Activated CD8-positive, alpha-beta memory T cell treated with anti-CD3 and anti-CD28 coated beads, Interleukin-2, amount 50 U/mL, for 1 hour (primary cell): ENCODE results near the gene CCDC18.
"Not testable (repeated sequence)": the region's sequence is repeated elsewhere in the genome, so short reads cannot be mapped to it uniquely, and the experiment has no call there.

Experiments used
- DNase-seq: peaks from one replicate; pipeline ENCODE4 v3.0.0-alpha.2; 2020; ENCODE audit errors: extremely low read depth

Gene CCDC18

DNA sequence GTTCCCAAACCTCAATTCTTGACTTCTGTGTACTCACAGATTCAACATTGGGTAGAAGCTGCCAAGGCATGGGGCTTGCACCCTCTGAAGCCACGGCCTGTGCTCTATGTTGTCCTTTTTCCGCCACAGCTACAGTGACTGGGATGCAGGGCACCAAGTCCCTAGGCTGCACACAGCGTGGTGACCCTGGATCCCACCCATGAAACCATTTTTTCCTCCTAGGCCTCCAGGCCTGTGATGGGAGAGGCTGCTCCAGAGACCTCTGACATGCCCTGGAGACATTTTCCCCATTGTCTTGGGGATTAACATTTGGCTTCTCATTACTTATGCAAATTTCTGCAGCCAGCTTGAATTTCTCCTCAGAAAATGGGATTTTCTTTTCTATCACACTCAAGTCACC lies 62.7 kb downstream of the CCDC18 start:
- not testable (repeated sequence) for DNase-seq

DNA sequence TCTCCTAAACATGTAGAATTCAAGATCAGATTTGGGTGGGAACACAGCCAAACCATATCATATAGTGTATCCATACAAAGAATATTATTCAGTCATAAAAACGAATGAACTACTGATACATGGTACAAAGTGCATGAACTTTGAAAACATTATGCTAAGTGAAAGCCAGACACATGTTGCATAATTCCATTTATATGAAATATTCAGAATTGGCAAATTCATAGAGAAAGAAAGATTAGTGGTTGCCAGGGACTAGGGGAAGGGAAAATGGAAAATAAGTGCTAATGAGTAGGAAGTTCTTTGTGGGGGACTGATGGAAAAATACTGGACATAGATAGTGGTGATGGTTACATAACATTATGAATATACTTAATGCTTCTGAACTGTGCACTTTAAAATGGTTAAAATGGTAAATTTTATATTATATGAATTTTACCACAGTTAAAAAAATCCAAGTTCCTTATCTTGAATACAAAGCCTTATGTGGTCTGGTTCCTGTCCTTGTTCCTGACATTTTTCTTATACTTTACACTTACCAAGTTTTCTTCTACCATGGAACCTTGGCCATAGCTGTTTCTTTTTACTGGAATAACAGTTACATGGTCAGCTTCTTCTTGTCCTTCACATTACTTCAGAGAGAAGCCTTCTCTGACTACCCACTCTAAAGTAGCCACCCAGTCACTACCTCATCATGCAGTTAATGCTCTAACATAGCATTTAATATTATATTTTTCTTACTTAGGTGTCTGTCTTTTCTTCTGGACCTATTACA lies 64.0 kb downstream of the CCDC18 start:
- DNase-seq, result no peak

DNA sequence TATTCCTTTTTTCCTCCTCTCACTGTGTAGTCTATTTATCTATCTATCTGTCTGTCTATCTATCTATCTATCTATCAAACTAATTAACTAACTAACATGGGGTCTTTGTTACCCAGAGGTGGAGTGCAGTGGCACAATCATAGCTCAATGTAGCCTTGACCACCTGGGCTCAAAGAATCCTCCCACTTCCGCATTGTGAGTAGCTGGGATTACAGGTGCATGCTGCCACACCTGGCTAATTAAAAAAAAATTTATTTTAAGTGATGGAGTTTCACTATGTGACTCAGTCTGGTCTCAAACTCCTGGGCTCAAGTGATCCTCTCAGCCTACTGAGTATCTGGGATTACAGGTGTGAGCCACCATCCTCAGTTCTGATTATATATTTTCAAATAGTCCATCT lies 71.4 kb downstream of the CCDC18 start:
- no peak for DNase-seq

DNA sequence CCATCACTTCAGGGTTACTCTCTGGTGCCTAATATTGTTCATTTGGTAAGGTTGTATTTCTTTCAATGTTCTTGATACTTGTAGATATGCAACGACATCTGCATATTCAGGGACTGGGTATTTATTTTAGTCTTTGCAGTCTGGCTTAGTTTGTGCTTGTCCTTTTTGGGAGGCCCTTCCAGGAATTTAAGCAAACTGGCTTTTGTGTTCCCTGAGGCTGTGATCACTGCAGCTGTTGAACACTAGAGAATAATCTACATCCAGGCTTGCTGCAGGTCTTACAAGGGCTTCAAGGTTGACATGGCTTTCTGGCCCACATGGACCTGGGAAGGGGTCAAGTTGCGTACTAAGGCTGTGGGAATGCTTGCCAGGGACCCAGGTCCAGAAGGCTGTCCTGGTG lies 72.1 kb downstream of the CCDC18 start:
- no peak for DNase-seq

DNA sequence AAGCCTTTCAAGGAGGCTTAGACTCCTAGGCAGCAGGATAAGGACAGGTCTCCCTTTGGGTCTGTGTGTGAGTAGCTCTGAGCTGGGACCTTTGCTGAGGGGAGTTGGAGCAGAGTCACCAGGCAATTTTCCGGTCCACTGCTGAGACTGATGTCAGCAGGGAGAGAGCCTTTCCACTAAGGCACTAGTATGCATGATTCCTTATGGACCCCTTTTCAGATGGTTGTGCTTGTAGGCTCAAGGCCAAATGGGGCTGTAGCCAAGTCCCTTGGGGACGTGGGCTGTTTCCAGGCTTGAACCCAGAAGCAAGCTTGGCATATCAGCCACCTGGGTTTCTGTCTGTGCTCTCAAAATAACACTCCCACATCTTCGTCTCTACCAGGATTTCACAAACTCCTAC lies 73.0 kb downstream of the CCDC18 start:
- DNase-seq, result no peak

DNA sequence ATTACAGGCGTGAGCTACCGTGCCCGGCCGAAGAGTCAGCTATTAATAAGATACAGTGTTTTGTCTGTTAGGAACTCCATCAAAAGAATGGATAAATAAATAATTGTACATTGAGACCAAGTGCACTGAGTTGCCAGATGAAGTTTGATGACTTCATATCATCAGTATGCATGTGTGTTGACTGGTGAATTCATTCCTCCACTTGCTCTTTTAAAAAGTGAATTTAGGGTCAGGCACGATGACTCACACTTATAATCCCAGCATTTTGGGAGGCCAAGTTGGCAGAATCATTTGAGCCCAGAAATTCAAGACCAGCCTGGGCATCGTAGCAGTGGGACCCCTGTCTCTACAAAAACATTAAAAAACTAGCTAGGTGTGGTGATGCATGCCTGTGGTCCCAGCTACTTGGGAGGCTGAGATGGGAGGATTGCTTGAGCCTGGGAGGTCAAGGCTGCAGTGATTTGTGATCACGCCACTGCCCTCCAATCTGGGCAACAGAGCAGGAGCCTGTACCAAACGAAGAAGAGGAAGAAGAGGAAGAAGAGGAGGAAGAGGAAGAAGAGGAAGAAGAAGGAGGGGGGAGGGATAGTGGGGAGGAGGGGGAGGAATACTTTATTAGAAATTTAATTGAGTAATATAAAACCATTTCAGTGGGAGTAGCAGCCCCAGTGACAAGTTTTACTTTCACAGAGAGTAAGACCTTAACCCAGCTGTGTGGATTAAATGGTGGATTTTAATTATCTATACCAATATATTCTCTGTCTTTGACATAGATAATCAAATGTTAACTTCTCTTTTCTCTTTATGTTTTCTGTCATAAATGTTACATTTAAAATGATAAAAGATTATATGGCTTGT lies 74.9 kb downstream of the CCDC18 start:
- no peak for DNase-seq

DNA sequence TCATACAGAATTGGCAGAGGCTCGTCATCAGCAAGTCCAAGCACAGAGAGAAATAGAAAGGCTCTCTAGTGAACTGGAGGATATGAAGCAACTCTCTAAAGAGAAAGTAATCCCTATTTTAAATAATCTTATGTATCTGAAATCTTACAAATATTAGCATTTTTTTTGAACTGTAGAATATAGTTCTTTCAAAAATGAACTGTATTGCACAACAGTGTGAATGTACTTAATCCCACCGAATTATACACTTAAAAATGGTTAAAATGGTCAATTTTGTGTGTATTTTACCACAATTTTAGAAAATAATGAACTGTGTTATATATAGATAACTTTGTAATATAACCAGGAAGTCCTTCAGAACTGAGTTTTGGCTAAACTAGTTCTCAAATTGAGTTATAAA lies 75.9 kb downstream of the CCDC18 start:
- no peak for DNase-seq

DNA sequence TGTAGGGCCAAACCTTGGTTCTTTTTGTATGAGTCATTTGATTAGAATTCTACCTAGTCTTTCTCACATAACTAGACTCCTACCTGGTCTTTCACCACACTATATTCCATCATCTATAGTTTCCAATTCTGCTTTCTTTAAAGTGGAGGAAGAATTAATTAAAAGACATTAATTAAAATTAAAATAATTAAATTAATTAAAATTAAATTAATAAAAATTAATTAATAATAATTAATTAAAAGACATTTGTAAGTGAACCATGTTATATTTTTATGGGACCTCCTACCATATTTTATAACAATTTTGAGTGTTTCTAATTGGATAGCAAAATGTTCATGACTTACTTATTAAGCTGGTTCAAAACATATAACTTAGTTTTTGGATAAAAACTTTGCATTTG lies 77.4 kb downstream of the CCDC18 start:
- DNase-seq, result no peak

DNA sequence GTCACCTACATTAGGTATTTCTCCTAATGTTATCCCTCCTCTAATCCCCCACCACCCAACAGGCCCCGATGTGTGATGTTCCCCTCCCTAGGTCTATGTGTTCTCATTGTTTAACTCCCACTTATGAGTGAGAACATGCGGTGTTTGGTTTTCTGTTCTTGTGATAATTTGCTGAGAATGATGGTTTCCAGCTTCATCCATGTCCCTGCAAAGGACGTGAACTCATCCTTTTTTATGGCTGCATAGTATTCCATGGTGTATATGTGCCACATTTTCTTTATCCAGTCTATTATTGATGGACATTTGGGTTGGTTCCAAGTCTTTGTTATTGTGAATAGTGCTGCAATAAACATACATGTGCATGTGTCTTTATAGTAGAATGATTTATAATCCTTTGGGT lies 80.2 kb downstream of the CCDC18 start:
- not testable (repeated sequence) for DNase-seq

DNA sequence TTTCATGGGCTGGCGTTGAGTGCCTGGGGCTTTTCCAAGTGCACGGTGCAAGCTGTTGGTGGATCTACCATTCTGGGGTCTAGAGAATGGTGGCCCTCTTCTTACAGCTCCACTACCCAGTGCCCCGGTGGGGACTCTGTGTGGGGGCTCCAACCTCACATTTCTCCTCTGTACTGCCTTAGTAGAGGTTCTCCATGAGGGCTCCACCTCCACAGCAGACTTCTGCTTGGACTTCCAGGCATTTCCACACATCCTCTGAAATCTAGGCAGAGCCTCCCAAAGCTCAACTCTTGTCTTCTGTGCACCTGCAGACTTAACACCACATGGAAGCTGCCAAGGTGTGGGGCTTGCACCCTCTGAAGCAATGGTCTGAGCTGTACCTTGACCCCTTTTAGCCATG lies 82.1 kb downstream of the CCDC18 start:
- no peak for DNase-seq

DNA sequence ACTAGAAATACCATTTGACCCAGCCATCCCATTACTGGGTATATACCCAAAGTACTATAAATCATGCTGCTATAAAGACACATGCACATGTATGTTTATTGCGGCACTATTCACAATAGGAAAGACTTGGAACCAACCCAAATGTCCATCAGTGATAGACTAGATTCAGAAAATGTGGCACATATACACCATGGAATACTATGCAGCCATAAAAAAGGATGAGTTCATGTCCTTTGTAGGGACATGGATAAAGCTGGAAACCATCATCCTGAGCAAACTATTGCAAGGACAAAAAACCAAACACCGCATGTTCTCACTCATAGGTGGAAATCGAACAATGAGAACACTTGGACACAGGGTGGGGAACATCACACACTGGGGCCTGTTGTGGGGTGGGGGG lies 88.4 kb downstream of the CCDC18 start:
- DNase-seq, result not testable (repeated sequence)

DNA sequence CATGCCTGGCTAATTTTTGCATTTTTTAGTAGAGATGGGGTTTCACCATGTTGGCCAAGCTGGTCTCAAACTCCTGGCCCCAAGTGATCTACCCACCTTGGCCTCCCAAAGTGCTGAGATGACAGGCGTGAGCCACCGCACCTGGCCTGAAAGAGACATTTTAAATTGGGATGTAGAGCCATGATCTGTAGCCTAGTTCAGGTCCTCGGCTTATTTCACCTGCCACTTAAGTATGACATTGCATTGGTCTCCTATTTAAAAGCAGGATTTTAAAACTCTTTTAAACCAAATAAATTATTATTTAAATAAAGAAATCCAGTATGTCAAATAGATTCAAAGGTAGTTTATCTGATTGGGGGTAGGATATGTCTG lies 94.7 kb downstream of the CCDC18 start:
- not testable (repeated sequence) for DNase-seq

DNA sequence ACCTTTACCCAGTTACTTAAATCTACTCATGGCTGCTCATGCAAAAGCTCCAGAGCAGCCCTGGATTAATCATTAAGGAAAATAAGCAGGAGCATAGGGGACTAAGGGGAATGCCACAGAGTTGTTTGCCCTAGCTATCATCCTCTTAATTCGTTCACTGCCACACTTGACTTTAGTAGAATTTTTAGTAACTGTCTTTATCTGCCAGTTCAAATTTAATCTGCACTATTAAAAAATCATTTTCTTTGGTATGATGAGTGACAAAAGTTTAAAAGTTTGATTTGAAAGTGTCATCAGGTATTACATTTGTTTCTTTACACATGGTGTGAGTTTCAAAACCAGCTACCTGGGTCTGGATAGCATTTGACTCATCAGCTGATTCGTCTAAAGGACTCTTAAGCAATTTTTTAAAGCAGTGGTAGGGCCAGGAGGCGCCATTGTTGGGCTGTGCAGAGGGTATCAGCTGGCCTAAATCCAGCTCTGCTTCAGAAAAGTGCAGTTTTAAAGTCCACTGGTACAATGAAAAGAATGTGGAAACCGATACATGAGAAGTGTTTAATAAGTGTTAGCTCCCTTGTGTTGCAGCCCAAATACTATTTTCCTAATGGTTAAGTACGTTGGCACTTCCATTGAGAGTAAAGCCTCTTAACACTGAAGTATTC lies 95.2 kb downstream of the CCDC18 start:
- DNase-seq, result no peak

DNA sequence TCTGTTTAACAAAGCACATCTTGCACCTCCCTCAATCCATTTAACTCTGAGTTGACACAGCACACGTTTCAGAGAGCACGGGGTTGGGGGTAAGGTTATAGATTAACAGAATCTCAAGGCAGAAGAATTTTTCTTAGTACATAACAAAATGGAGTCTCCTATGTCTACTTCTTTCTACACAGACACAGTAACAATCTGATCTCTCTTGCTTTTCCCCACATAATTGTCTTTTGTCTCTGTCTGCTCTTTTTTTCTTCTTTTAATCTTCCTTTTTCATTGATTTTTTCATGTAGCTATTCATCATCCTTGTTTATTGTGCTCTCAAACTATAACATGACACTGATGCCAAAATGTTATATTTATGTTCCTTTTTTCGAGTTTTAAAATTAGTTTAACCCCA lies 97.0 kb downstream of the CCDC18 start:
- not testable (repeated sequence) for DNase-seq

DNA sequence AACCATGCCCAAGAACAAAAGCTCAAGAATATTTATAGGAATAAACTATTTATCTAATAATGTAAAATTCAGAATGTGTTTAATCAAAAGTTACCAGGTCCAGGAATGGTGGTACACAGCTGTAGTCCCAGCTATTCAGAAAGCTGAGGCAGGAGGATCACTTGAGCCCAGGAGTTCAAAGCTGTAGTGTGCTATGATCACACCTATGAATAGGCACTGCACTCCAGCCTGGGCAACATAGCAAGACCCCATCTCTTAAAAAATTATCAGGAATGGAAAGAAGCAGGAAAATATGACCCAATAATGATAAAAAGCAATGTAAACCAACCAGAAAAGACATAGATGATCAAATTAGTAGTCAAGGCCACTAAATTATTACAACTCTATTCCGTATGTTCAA lies 103.0 kb downstream of the CCDC18 start:
- DNase-seq, result no peak

DNA sequence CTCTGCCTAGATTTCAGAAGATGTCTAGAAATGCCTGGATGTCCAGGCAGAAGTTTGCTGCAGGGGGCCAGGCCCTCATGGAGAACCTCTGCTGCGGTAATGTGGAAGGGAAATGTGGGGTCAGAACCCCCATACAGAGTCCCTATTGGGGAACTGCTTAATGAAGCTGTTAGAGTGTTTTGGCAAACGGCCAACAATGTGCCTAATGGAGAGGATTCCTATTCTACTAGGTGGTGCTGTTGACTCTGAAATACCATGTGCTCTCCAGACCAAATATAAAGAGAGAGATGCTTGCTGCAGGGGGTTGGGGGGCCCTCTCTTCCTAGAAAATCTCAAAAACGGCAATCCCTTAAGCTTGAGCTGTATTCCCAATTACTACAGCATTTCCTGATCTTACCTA lies 108.0 kb downstream of the CCDC18 start:
- DNase-seq, result no peak

DNA sequence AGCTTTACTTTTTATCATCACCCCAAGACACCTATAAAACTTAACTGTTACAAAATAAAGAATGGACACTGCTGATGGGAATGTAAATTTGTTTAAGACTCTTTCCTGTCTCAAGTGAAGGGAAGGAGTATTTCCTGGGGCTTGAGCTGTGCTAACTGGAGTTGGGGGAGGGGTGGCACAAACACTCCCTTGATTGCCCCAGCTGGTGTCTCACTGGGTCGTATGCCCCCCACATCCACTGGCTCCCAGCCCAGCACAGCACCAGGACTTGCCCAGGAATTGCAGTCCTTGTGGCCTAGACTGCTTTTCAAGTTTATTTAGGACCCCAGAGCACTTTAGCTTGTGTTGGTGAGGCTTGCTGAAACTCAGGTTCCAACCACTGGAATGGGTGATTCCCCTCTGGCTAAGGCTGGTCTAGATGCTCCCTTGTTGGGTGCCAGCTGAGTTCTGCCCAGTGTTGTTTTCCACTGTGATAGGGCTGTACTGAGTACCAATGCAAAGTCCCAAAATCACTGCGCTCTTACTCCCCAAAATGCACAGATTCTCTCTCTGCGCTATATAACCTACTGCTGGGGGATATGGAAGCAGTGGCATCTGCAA lies 116.1 kb downstream of the CCDC18 start:
- DNase-seq, result no peak

DNA sequence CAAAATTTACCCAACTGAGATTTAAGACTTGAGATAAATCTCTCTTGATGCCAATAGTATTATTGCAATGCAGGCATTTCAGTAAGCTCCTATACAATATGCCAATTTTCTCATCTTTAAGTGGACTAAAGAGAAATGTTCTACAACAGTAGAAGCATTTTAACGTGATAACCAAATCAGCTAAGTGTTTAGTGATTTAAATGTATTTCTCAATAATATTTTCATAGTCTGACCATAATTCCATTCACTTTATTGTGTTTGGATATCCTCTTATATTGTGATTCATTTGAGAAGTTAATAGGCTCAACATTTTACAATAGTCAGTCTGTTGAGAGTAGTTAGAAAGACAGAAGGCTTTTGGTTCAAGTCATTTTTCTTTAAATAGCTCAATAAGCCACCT lies 120.6 kb downstream of the CCDC18 start:
- no peak for DNase-seq

DNA sequence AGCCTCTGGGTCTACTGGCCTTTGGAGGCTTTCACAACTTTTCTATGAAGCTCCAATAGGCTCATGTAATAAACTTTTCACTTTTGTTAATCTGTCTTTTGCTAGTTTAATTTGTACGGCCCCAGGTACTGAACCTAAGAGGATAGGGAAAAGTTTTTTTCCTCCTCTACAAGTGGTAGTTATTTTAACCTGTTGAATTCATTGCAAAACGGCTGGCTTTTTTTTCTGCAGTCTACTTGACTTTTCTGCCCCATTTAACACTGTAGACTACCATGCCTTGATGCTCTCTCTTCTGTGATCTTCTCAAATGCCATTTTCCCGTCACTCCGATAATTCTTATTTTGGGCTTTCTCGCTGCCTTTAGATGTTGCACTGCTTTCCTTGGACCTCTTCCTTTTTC lies 121.6 kb downstream of the CCDC18 start:
- DNase-seq, result no peak

DNA sequence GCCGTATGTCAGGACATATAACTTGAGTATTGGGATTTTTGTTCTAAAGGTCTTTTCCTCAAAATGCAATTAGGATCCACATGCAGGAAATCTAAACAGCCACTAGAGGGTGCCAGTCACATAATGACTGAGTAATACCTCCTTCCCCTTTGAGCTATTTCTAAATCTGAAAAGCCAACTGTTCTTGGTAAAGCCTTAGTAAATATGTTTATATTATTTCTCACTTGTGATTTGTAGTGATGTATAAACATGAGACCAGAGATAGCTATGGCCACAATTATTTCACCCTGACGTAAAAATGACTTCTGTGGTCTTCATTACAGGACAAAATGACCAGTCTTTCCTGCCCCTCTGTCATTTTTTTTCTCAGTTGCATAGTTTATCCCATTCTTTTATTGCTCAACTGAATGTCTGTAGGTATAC lies 124.2 kb downstream of the CCDC18 start:
- DNase-seq, result peak; percentile 23

DNA sequence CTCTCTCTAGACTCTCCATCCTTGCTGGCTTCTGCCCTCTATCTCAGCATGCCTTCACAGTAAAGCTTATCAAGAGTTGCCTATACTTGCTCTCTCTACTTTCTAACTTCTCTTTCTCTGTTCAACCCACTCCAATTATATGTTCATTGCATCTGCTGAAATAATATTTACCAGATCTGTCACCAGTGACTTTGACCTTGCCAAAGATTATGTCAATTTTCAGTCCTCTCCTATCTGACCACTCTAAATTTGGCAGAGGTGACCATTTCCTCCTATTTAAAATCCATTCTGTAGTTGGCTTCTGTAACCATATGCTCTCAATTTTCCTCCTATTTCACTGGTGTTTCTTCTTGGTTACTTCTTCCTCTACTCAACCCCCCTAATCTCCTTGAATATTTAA lies 126.4 kb downstream of the CCDC18 start:
- no peak for DNase-seq

DNA sequence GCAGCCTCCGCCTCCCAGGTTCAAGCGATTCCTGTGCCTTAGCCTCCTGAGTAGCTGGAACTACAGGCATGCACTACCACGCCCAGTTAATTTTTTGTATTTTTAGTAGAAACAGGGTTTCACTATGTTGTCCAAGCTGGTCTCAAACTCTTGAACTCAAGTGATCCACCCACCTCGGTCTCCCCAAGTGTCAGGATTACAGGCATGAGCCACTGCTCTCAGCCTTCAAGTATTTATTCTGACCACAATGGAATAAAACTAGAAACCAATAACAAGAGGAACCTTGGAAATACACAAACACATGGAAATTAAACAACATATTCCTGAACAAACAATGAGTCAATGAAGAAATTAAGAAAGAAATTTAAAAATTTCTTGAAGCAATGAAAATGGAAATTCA lies 132.5 kb downstream of the CCDC18 start:
- DNase-seq, result no peak
